Measurements from ENCODE around the gene HOXD1.

- TF ChIP-seq CTCF (IDR thresholded peaks at IDR 0.05) (no peak), ZFX (IDR thresholded peaks at IDR 0.05; ENCODE audit: borderline replicate concordance) (no peak)
Measured at GRCh38 chr2:176150584-176151441, 37.7 kb upstream of the HOXD1 start.

All from 22Rv1 (cell line).